DMS114 treated with DMSO at 0.1 percent for 48 hours (cell line): ENCODE measurements around the gene ASZ1.

Experiments used
- DNase-seq: peaks from one replicate; lab custom pipeline; 2025; ENCODE audit not compliant: unreplicated experiment; lab: John Stamatoyannopoulos, UW

ASZ1 gene

DNA sequence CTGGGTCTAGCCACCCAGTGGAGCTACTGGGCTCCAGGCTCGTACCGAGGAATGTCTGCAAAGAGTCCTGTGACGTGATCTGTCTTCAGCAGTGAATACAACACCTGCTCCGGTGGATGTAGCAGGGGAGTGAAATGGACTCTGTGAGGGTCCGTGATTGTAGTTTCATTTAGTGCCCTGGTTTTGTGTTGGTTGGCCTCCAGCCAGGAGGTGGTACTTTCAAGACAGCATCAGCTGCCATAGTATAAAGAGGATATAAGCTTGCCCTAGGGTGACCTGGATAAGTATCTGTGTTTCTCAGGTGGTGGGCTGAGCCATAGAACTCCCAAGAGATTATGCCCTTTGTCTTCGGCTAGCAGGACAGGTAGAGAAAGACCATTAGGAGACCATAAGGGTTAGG, 79.8 kb downstream of the ASZ1 start:
- DNase-seq: no peak

DNA sequence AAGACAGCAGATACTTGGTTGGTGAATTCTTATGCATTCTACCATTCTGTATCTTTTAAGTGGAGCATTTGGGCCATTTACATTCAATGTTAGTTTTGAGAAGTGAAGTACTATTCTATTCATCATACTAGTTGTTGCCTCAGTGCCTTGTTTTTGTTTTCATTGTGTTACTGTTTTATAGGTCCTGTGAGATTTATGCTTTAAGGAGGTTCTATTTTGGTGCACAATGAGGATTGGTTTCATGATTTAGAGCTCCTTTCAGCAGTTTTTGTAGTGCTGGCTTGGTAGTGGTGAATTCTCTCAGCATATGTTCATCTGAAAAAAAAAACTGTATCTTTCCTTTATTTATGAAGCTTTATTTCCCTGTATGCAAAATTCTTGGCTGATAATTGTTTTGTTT, 81.1 kb downstream of the ASZ1 start:
- DNase-seq: no peak

- no peak for DNase-seq
Measured at GRCh38 chr7:117338020-117338419, 89.3 kb downstream of the ASZ1 start.

- no peak for DNase-seq
Measured at GRCh38 chr7:117333168-117333567, 94.1 kb downstream of the ASZ1 start.

- no peak for DNase-seq
Measured at GRCh38 chr7:117332031-117332430, 95.3 kb downstream of the ASZ1 start.

DNA sequence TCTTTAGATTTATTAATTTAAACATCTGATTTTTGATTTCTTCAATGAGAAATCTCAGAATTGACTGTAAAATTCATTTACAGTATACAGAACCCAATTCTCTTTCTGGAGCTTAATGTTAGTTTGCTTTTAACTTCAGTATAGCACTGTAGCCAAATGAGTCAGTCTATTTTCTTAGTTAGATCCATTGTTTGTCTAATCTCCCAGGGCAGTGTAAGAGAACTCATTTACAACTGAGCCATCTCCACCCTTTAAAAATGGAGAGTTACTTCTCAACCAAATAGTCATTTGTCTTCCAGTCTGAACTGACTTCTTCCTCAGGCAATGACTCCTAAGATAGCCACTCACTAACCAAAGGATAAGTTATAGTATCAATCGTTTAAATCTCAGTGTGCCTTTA, 101.5 kb downstream of the ASZ1 start:
- DNase-seq: no peak

DNA sequence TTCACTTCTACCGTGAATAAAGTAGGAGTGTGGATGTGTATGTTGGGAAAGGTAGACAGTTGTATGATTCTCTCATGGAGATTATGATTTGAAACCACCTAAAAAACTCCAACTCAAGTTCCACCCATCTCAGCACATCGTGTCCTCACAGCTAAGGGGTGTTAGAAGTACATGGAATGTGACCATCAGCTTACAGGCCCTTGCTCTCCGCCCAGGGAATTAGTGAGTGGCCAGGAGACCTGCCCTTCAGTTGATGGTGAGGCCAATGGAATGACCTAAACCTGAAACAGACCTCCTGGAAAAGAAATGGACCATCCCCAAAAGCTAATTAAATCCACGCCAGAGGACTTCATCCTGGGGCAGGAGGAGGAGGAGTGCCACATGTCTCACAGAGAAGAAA, 102.3 kb downstream of the ASZ1 start:
- DNase-seq: no peak

DNA sequence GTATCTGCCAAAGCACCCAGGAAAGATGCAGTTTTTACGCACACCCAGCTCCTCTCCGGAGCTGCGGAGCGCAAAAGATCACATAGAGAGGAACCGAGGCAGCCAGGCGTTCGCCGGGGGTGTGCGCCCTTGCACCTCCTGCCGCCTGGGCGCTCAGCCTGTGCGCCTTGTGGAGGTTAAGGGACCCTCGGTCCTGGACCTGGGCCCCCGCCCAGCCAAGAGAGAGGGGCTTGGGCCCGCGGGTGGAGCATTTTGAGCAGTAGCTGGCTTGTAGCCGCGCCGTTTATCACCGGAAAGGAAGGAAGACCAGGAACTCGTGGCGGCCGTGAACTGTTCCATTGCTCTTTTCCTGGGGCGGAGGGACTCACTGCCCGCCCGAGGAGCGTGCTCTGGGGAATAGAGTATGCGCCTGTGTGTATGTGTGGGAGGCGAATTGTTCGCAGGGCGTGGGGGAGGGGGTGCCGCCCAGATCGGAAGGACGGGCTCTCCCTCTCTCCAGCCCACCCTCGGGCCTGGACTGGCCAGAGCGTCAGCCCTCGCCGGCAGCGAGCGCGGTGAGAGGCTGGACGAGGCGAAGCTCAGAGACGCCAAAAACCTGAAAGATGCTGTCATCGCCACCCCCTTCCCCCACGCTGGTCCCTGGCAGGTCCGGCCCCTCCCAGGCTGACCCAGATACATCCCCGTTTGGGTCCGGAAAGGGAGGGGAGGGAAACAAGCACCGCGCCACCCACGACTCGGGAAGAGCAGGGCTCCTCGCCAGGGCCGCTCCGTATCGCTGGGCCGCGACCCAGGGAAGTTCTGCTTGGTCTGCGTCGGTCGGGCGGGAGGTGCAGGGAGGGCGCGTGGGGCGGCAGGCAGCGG, 103.2 kb downstream of the ASZ1 start:
- DNase-seq: no peak

GRCh38 chr7:117323305-117323850, 103.9 kb downstream of the ASZ1 start:
- DNase-seq: no peak

GRCh38 chr7:117322741-117323304, 104.5 kb downstream of the ASZ1 start, which contains the start of gene WNT2:
TSS of gene WNT2 (minus strand) at chr7:117323058. CDS start at chr7:117322989, 69 bp downstream.
- no peak for DNase-seq

DNA sequence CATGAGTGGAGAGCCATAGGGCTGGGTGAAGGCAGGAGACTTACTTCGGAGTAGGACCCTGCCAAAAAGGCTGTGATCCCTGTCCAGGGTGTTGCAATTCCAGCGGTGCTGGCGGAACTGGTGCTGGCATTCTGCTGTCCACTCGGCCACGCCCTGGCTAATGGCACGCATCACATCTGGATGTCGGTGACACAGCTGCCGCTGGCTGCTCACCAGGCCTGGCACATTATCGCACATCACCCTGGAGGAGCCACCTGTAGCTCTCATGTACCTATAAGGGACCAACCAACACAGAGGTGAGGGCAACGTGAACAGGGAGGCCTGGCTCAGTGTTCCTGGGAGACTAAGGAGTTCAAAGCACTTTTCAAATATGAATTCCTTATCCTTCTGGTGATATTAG, 106.8 kb downstream of the ASZ1 start:
- no peak for DNase-seq

DNA sequence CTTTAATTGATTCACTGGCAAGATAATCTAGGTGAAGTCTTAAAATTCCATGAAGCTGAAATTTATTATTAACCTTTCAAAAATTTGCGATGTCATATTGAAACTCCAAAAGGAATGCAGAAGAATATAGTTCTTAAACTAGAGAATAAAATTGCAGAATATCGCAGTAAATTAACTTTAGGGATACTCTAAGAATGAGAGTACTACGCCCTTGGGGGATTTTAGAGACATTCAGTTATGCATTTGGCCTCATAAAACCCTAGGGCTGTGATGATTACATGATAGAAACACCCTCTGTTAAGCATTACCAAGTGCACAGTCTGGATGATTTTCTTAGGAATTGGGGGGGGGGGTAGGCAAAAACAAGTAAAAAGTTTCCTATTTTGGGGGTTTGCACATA, 108.1 kb downstream of the ASZ1 start:
- no peak for DNase-seq

DNA sequence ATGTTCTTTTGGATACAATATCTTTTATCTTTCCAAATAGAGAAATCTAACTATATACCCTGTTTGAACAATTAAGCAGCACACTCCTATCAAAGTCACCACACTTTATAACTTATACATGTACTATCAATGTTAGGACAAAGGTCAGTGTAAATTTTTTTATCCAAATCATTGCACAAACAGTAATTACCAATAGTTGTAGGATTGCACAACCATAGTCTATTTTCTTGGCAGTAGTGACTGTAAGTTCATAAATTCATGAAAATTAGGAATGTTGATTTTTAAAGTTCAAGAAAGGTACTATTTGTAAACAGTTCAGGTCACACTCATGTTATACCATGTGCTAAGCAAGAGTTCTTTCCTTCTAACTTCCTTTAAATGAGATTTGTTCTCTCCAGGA, 113.7 kb downstream of the ASZ1 start:
- DNase-seq: no peak
